H4 (cell line): ENCODE data around the gene SLC12A7. TPM values are rescaled to one million over a fixed set of nuclear protein-coding genes. Genes with fewer than 3 reads are reported as not detected.

Source experiments
- DNase-seq: peaks from one replicate; pipeline ENCODE4 v3.0.0-alpha.2; 2015; ENCODE audit warnings: low spot score
- total RNA-seq: library from RNA; depleted of rRNA; stranded (reverse); fragments of >200 nt; shearing (Covaris generic); gene quantifications from 2 replicates; pipeline ENCODE4 v1.2.3, GENCODE V29; 2014

SLC12A7 gene
- total RNA-seq, 1 experiment from 2014 or later: 8.8 TPM

GRCh38 chr5:1078851-1079250, 33.0 kb downstream of the SLC12A7 start:
- DNase-seq: no peak

- no peak for DNase-seq
These were observed 33.7 kb downstream of the SLC12A7 start for GRCh38 chr5:1078206-1078605.

GRCh38 chr5:1077491-1078020, 34.3 kb downstream of the SLC12A7 start:
- DNase-seq: no peak

- DNase-seq: no peak
These were observed 34.8 kb downstream of the SLC12A7 start for GRCh38 chr5:1077026-1077425.

GRCh38 chr5:1076406-1076805, 35.5 kb downstream of the SLC12A7 start:
- DNase-seq: no peak

- DNase-seq: no peak
These were observed 35.9 kb downstream of the SLC12A7 start for GRCh38 chr5:1075931-1076330.

GRCh38 chr5:1075555-1075881, 36.3 kb downstream of the SLC12A7 start:
- DNase-seq: no peak

- DNase-seq: no peak
These were observed 36.9 kb downstream of the SLC12A7 start for GRCh38 chr5:1074816-1075554.

- DNase-seq: no peak
These were observed 37.6 kb downstream of the SLC12A7 start for GRCh38 chr5:1074226-1074625.

GRCh38 chr5:1073239-1074102, 38.4 kb downstream of the SLC12A7 start:
- no peak for DNase-seq

GRCh38 chr5:1069720-1070088, 42.2 kb downstream of the SLC12A7 start:
- DNase-seq: no peak

- no peak for DNase-seq
These were observed 42.8 kb downstream of the SLC12A7 start for GRCh38 chr5:1068895-1069719.

- DNase-seq: no peak
These were observed 43.5 kb downstream of the SLC12A7 start for GRCh38 chr5:1068204-1068894.

GRCh38 chr5:1067141-1068121, 44.4 kb downstream of the SLC12A7 start:
- DNase-seq: no peak

GRCh38 chr5:1066676-1067075, 45.2 kb downstream of the SLC12A7 start:
- no peak for DNase-seq

- DNase-seq: no peak
These were observed 45.8 kb downstream of the SLC12A7 start for GRCh38 chr5:1065891-1066650.

GRCh38 chr5:1065143-1065750, 46.6 kb downstream of the SLC12A7 start:
- no peak for DNase-seq

GRCh38 chr5:1064383-1065142, 47.3 kb downstream of the SLC12A7 start:
- DNase-seq: no peak
